HL-60 (cell line): Measurements from ENCODE around the gene PCSK5.

Experiments
- GABPA ChIP-seq: IDR thresholded peaks from 2 replicates; pipeline ENCODE4 v1.6.1; 2012; ENCODE audit warnings: low read depth
- POLR2AphosphoS5 ChIP-seq: IDR thresholded peaks from 2 replicates; pipeline ENCODE4 v1.6.1; 2012; ENCODE audit warnings: low read depth
- SPI1 ChIP-seq: IDR thresholded peaks from 2 replicates; pipeline ENCODE4 v1.6.1; 2012; ENCODE audit warnings: low read depth, mild to moderate bottlenecking, borderline replicate concordance
- TF ChIP-seq, protein P1 (sequence below): IDR thresholded peaks from one replicate; pipeline ENCODE4 v1.5.1; 2011; ENCODE audit warnings: low read length, control low read depth, inconsistent platforms; ENCODE audit not compliant: insufficient read depth
- TF ChIP-seq, protein P2 (sequence below): IDR thresholded peaks from 2 replicates; pipeline ENCODE4 v1.6.1; 2012; ENCODE audit warnings: low read depth; ENCODE audit not compliant: insufficient replicate concordance

DNA sequence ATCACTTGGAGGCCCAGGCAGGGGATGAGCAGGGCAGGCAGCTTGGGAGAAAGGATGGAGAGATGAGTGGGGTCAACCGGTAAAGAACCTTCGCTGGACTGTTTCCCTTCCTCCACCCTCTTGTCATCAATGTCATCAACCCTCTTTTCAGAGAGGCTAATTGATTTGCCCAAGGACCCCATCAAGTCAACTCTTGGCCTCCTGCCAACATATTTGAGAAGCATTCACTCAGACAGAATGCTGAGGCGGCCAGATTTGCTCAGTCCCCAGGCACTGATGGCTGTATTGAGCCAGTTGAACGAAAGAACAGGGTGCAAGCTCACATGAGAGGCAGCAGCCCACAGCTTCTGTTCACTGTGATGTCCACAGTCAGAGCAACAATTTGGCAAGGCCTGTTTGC is 310.3 kb downstream of the PCSK5 start:
- TF ChIP-seq, protein P1, sequence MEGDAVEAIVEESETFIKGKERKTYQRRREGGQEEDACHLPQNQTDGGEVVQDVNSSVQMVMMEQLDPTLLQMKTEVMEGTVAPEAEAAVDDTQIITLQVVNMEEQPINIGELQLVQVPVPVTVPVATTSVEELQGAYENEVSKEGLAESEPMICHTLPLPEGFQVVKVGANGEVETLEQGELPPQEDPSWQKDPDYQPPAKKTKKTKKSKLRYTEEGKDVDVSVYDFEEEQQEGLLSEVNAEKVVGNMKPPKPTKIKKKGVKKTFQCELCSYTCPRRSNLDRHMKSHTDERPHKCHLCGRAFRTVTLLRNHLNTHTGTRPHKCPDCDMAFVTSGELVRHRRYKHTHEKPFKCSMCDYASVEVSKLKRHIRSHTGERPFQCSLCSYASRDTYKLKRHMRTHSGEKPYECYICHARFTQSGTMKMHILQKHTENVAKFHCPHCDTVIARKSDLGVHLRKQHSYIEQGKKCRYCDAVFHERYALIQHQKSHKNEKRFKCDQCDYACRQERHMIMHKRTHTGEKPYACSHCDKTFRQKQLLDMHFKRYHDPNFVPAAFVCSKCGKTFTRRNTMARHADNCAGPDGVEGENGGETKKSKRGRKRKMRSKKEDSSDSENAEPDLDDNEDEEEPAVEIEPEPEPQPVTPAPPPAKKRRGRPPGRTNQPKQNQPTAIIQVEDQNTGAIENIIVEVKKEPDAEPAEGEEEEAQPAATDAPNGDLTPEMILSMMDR, result no peak
- TF ChIP-seq POLR2AphosphoS5 (no peak), SPI1 (no peak), GABPA (no peak)
- TF ChIP-seq, protein P2, sequence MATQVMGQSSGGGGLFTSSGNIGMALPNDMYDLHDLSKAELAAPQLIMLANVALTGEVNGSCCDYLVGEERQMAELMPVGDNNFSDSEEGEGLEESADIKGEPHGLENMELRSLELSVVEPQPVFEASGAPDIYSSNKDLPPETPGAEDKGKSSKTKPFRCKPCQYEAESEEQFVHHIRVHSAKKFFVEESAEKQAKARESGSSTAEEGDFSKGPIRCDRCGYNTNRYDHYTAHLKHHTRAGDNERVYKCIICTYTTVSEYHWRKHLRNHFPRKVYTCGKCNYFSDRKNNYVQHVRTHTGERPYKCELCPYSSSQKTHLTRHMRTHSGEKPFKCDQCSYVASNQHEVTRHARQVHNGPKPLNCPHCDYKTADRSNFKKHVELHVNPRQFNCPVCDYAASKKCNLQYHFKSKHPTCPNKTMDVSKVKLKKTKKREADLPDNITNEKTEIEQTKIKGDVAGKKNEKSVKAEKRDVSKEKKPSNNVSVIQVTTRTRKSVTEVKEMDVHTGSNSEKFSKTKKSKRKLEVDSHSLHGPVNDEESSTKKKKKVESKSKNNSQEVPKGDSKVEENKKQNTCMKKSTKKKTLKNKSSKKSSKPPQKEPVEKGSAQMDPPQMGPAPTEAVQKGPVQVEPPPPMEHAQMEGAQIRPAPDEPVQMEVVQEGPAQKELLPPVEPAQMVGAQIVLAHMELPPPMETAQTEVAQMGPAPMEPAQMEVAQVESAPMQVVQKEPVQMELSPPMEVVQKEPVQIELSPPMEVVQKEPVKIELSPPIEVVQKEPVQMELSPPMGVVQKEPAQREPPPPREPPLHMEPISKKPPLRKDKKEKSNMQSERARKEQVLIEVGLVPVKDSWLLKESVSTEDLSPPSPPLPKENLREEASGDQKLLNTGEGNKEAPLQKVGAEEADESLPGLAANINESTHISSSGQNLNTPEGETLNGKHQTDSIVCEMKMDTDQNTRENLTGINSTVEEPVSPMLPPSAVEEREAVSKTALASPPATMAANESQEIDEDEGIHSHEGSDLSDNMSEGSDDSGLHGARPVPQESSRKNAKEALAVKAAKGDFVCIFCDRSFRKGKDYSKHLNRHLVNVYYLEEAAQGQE, result no peak
